Measurements from ENCODE around the gene GJB1.
"Not testable (repeated sequence)": the region's sequence is repeated elsewhere in the genome, so short reads cannot be mapped to it uniquely, and the experiment has no call there.

DNA sequence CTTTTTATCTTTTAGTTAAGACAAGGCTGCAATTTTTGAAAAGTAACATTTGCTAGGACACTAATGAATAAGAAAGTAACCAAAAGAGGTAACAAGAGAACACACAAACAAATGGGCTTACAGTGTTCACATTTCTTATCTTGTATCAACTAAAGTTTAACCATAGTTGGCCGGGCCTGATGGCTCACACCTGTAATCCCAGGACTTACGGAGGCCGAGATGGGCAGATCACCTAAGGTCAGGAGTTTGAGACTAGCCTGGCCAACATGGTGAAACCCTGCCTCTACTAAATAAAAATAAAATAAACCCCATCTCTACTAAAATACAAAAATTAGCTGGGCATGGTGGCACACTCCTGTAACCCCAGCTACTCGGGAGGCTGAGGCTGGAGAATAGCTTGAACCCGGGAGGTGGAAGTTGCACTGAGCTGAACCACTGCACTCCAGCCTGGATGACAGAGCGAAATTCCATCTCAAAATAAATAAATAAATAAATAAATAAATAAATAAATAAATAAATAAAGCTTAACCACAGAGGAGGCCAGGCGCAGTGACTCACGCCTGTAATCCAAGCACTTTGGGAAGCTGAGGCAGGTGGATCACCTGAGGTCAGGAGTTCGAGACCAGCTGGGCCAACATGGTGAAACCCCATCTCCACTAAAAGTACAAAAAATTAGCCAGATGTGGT is 42.3 kb upstream of the GJB1 start:
- TF ChIP-seq, protein P1, sequence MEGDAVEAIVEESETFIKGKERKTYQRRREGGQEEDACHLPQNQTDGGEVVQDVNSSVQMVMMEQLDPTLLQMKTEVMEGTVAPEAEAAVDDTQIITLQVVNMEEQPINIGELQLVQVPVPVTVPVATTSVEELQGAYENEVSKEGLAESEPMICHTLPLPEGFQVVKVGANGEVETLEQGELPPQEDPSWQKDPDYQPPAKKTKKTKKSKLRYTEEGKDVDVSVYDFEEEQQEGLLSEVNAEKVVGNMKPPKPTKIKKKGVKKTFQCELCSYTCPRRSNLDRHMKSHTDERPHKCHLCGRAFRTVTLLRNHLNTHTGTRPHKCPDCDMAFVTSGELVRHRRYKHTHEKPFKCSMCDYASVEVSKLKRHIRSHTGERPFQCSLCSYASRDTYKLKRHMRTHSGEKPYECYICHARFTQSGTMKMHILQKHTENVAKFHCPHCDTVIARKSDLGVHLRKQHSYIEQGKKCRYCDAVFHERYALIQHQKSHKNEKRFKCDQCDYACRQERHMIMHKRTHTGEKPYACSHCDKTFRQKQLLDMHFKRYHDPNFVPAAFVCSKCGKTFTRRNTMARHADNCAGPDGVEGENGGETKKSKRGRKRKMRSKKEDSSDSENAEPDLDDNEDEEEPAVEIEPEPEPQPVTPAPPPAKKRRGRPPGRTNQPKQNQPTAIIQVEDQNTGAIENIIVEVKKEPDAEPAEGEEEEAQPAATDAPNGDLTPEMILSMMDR (conservative IDR thresholded peaks at IDR 0.05) = not testable (repeated sequence)
- TF ChIP-seq ZFX (IDR thresholded peaks at IDR 0.05) = not testable (repeated sequence)

All from C4-2B (cell line).